Left kidney (tissue), 1 donor: ENCODE results near the gene TREML2. TPM values are rescaled to one million over a fixed set of nuclear protein-coding genes. Genes with fewer than 3 reads are reported as not detected.

Source experiments
- polyA plus RNA-seq: library from polyadenylated mRNA; unstranded; fragments of 120-200 nt; gene quantifications from one replicate; pipeline ENCODE4 v1.2.1, GENCODE V29; 2013; ENCODE audit not compliant: insufficient read length

The TREML2 gene
- polyA plus RNA-seq, 1 donor, result 0.07 TPM

Other genes starting within 250 kb of the TREML2 start
- gene UNC5CL, start 161.9 kb downstream of the TREML2 start, polyA plus RNA-seq, result 8.4 TPM
- gene TSPO2, start 158.7 kb downstream of the TREML2 start, polyA plus RNA-seq, result 0.76 TPM
- 0.37 TPM for gene APOBEC2, start 147.9 kb downstream of the TREML2 start, polyA plus RNA-seq
- gene OARD1, start 128.8 kb downstream of the TREML2 start, polyA plus RNA-seq, result 66.1 TPM
- gene NFYA, start 128.2 kb downstream of the TREML2 start, polyA plus RNA-seq, result 57.4 TPM
- 0.65 TPM for gene TREML1, start 46.8 kb downstream of the TREML2 start, polyA plus RNA-seq
- gene TREM2, start 38.0 kb downstream of the TREML2 start, polyA plus RNA-seq, result 0.53 TPM
- not detected for gene TREML4, start 27.2 kb upstream of the TREML2 start, polyA plus RNA-seq
- gene TREM1, start 85.5 kb upstream of the TREML2 start, polyA plus RNA-seq, result not detected
- gene NCR2, start 134.5 kb upstream of the TREML2 start, polyA plus RNA-seq, result not detected